GM12891 (cell line): ENCODE data around the gene SNAPC1.

Experiments
- PAX5 ChIP-seq: IDR thresholded peaks from 2 replicates; pipeline ENCODE4 v1.6.1; 2011; ENCODE audit warnings: low read length, moderate library complexity, mild to moderate bottlenecking; ENCODE audit not compliant: insufficient read depth, severe bottlenecking
- POLR2A ChIP-seq: IDR thresholded peaks from 2 replicates; pipeline ENCODE4 v1.6.1; 2011; ENCODE audit warnings: low read depth, low read length, control low read depth
- POLR2AphosphoS5 ChIP-seq: IDR thresholded peaks from 2 replicates; pipeline ENCODE4 v1.6.1; 2011; ENCODE audit warnings: low read depth, low read length, control low read depth
- SPI1 ChIP-seq: IDR thresholded peaks from 2 replicates; pipeline ENCODE4 v1.6.1; 2011; ENCODE audit warnings: low read depth, low read length, control low read depth
- TAF1 ChIP-seq: IDR thresholded peaks from 2 replicates; pipeline ENCODE4 v1.6.1; 2011; ENCODE audit warnings: low read depth, low read length, control low read depth

DNA sequence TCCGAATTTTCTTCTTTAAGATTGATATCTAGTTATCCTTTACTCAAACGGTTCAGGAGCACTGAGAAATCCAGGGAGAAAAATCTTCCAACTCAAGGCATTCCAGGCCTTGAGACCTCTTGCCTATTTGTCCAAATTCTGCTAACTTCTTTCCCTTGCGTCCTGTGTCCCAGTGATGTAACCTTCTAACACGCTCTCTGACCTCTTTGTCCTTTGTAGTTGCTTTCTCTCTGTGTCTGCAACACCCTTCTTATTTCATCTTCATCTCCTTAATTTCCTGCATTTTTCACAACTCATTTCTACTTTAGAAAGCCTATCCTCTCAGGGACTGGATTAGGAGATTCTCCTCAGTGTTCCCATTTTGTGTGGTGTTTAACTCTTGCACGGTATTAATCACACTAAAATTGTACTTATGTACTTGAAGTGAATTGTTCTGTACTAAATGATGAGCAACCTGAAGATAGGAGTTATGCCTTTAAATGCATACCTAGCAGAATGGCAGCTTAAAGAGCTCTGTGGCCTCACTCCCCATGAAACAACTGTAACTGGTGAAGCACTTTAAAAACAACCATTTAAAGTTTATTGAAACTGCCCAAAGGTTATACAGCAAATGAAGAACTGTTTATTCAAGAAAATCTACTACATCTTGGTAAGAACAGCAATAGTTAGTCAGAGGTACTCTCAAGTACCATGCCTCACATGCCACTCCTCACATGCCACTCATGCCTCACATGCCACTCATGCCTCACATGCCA, 7.4 kb upstream of the SNAPC1 start:
- no peak for TF ChIP-seq SPI1
- no peak for TF ChIP-seq TAF1
- TF ChIP-seq POLR2AphosphoS5: no peak
- TF ChIP-seq POLR2A: no peak
- no peak for TF ChIP-seq PAX5
